HG03196 (cell line): ENCODE measurements around the gene DHX8.
"Not testable (repeated sequence)": the region's sequence is repeated elsewhere in the genome, so short reads cannot be mapped to it uniquely, and the experiment has no call there.

Experiments used
- ATAC-seq: cut with Tn5 transposase; IDR thresholded peaks from one replicate; pipeline ENCODE4 v1.9.1; 2021; ENCODE audit not compliant: unreplicated experiment

DHX8 gene

GRCh38 chr17:43483674-43484551, at the start of gene DHX8:
Gene DHX8 (plus strand): TSS chr17:43483975. CDS start chr17:43484038, 63 bp downstream.
- ATAC-seq, result peak; percentile 94

- ATAC-seq, result no peak
Measured at GRCh38 chr17:43434902-43435319, 48.9 kb upstream of the DHX8 start.

GRCh38 chr17:43437756-43438155, 46.0 kb upstream of the DHX8 start:
- no peak for ATAC-seq

- ATAC-seq, result no peak
Measured at GRCh38 chr17:43438626-43439025, 45.1 kb upstream of the DHX8 start.

- no peak for ATAC-seq
Measured at GRCh38 chr17:43439041-43439440, 44.7 kb upstream of the DHX8 start.

- no peak for ATAC-seq
Measured at GRCh38 chr17:43442711-43443110, 41.1 kb upstream of the DHX8 start.

- no peak for ATAC-seq
Measured at GRCh38 chr17:43443381-43443780, 40.4 kb upstream of the DHX8 start.

- no peak for ATAC-seq
Measured at GRCh38 chr17:43444223-43445008, 39.4 kb upstream of the DHX8 start.

- ATAC-seq, result no peak
Measured at GRCh38 chr17:43445009-43445589, 38.7 kb upstream of the DHX8 start.

GRCh38 chr17:43446773-43447172, 37.0 kb upstream of the DHX8 start:
- ATAC-seq, result no peak

GRCh38 chr17:43448720-43449469, 34.9 kb upstream of the DHX8 start:
- ATAC-seq, result no peak

- ATAC-seq, result no peak
Measured at GRCh38 chr17:43449470-43450248, 34.1 kb upstream of the DHX8 start.

- not testable (repeated sequence) for ATAC-seq
Measured at GRCh38 chr17:43450791-43451190, 33.0 kb upstream of the DHX8 start.

- ATAC-seq, result not testable (repeated sequence)
Measured at GRCh38 chr17:43451741-43452140, 32.0 kb upstream of the DHX8 start.

GRCh38 chr17:43453331-43453812, 30.4 kb upstream of the DHX8 start:
- no peak for ATAC-seq

GRCh38 chr17:43454868-43455267, 28.9 kb upstream of the DHX8 start:
- no peak for ATAC-seq

- ATAC-seq, result no peak
Measured at GRCh38 chr17:43456029-43456428, 27.7 kb upstream of the DHX8 start.

- no peak for ATAC-seq
Measured at GRCh38 chr17:43456661-43457361, 27.0 kb upstream of the DHX8 start.

GRCh38 chr17:43457362-43457692, 26.4 kb upstream of the DHX8 start:
- ATAC-seq, result no peak
